ENCODE measurements around the gene LIFR.

Gene LIFR

DNA sequence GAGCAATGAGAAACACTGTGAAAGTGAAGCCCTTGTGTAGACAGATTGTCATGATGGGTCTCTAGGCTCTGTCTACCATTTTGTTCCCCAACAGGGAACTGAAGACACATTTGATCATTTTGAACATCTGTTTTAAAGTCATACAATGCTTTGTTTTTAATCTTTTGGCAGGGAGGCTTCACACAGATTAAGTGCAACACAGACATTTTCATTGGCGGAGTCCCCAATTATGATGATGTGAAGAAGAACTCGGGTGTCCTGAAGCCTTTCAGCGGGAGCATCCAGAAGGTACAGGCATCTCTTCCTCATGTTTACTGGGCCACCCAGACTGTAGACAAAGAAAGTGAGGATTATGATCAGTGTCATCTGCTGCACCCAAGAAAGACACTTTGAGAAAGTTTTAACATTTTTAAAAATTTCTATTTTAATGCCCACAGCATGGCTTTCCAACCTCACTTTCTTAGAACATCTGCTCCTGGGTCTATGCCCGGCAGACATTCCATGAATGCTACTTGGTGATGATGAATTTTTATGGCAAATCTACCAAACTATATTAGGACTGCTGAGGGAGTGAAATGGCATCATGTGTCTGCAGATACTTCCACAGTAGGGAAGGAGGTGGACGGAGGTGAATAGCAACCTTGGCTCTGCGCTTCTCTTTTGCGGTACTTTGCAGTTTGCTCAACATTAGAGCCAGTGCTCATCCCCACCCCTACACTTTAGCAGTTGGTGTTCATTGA lies 121.3 kb downstream of the LIFR start:
- no peak for DNase-seq (ENCODE audit: low read depth)

GRCh38 chr5:38433160-38433861 lies 123.1 kb downstream of the LIFR start:
- no peak for DNase-seq (ENCODE audit: low read depth)

DNA sequence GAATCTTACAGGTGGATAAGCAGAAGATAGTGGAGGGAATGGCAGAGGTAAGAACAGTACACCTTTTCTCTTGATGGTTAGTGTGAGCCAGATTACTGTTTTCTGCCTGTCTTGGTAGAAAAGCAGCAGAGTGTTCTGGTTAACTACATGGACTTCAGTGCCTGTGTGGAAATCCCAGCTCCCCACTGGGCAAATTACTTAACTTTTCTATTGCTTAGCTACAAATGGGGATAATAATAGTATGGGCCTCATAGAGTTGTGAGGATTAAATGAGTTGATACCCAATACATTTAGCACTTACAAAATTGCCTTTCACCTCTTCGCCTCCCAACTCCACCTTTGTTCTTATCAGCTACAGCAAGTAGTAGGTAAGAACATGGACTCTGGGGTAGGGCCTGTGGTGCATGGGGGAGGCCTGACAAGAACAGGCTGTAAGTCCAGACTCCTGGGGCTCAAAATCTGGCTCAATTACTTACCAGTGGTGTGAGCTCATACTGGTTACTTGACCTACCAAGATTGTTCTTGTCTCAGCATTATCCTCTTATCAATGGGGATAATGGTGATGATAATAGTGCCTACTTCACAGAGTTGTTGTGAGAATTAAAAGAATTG lies 125.1 kb downstream of the LIFR start:
- no peak for DNase-seq (ENCODE audit: low read depth)

GRCh38 chr5:38426986-38427950 lies 129.2 kb downstream of the LIFR start:
- no peak for DNase-seq (ENCODE audit: low read depth)

DNA sequence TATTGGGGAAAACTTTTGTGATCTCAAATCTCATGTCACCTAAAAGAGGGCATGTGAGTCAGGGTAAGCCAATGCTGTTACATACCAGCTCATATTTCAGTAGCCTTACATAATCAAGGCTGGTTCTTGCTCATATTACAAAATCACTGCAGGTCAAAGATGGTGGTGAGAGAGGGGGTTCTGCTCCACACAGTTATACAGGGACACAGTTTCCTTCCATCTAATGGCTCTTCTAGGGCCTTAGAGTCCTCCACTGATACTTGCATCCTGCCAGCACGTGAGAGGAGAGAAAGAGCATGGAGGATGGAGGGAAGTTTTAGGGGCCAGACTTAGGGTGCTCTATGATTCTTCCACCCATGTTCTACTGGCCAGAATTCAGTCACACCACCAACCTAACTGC lies 130.0 kb downstream of the LIFR start:
- DNase-seq (ENCODE audit: low read depth), result no peak

Measured in activated T-helper 1 cell treated with Interleukin-2 at 50 U/mL for 16 hours (primary cell).